22Rv1 (cell line): ENCODE measurements around the gene ELOVL2.

Source experiments
- ZFX ChIP-seq: fragments of 450-650 bp; IDR thresholded peaks from 2 replicates; pipeline ENCODE4 v1.6.1; 2017; ENCODE audit warnings: antibody characterized with exemption, borderline replicate concordance
- TF ChIP-seq, protein P1 (sequence below): fragments of 450-650 bp; IDR thresholded peaks from 2 replicates; pipeline ENCODE4 v1.5.1; 2017; ENCODE audit warnings: mild to moderate bottlenecking

DNA sequence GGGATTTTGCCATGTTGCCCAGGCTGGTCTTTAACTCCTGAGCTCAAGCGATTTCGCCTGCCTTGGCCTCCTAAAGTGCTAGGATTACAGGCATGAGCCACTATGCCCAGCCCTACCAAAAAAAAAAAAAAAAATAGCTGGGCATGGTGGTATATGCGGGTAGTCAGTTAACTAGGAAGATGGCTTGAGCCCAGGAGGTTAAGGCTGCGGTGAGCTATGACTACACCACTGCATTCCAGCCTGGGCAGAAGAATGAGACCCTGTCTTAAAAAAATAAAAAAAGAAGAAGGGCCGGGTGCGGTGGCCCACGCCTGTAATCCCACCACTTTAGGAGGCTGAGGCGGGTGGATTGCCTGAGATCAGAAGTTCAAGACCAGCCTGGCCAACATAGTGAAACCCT is 50.2 kb downstream of the ELOVL2 start:
- TF ChIP-seq, protein P1, sequence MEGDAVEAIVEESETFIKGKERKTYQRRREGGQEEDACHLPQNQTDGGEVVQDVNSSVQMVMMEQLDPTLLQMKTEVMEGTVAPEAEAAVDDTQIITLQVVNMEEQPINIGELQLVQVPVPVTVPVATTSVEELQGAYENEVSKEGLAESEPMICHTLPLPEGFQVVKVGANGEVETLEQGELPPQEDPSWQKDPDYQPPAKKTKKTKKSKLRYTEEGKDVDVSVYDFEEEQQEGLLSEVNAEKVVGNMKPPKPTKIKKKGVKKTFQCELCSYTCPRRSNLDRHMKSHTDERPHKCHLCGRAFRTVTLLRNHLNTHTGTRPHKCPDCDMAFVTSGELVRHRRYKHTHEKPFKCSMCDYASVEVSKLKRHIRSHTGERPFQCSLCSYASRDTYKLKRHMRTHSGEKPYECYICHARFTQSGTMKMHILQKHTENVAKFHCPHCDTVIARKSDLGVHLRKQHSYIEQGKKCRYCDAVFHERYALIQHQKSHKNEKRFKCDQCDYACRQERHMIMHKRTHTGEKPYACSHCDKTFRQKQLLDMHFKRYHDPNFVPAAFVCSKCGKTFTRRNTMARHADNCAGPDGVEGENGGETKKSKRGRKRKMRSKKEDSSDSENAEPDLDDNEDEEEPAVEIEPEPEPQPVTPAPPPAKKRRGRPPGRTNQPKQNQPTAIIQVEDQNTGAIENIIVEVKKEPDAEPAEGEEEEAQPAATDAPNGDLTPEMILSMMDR = no peak
- TF ChIP-seq ZFX = no peak
